Measurements from ENCODE around the gene BACH2. TPM values are rescaled to one million over a fixed set of nuclear protein-coding genes. Genes with fewer than 3 reads are reported as not detected.

The BACH2 gene
- total RNA-seq, 6 donors from 2014 or later: 3.1 to 6.8 (median 5.3) TPM

DNA sequence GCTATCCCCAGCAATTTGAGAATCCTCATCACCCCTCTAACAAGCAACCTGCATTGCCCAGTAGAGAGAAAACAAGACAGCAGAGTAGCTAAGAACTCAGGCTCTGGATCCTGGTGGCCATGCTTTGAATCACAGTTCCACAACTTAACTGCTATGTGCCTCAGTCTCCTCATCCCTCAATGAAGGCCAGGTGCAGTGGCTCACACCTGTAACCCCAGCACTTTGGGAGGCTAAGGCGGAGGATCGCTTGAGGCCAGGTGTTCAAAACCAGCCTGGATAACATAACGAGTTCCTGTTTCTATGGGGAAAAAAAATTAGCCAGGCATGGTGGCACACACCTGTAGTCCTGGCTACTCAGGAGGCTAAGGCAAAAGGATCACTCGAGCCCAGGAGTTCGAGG lies 23.7 kb downstream of the BACH2 start:
- ATAC-seq (ENCODE audit: low FRiP score in 2 of 2): no peak
- 93 to 95% methylated on average over 5 of the region's 5 CpGs for WGBS, 2 donors
- Histone ChIP-seq H3K27me3 (no peaks in the 10 kb centered on the region), H3K4me1 (no peaks in the 10 kb centered on the region), H3K9me3 (no peaks in the 10 kb centered on the region), H3K4me3 (no peak overlapping the region), H3K27ac (no peak overlapping the region), H3K36me3 (no peaks in the 10 kb centered on the region)
- TF ChIP-seq, protein P1, sequence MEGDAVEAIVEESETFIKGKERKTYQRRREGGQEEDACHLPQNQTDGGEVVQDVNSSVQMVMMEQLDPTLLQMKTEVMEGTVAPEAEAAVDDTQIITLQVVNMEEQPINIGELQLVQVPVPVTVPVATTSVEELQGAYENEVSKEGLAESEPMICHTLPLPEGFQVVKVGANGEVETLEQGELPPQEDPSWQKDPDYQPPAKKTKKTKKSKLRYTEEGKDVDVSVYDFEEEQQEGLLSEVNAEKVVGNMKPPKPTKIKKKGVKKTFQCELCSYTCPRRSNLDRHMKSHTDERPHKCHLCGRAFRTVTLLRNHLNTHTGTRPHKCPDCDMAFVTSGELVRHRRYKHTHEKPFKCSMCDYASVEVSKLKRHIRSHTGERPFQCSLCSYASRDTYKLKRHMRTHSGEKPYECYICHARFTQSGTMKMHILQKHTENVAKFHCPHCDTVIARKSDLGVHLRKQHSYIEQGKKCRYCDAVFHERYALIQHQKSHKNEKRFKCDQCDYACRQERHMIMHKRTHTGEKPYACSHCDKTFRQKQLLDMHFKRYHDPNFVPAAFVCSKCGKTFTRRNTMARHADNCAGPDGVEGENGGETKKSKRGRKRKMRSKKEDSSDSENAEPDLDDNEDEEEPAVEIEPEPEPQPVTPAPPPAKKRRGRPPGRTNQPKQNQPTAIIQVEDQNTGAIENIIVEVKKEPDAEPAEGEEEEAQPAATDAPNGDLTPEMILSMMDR (IDR thresholded peaks at IDR 0.05): no peak
- TF ChIP-seq EP300 (IDR thresholded peaks at IDR 0.05): no peak
- no peak for TF ChIP-seq POLR2AphosphoS5 (IDR thresholded peaks at IDR 0.05)
- TF ChIP-seq POLR2A (IDR thresholded peaks at IDR 0.05): no peak
- no peak for DNase-seq

DNA sequence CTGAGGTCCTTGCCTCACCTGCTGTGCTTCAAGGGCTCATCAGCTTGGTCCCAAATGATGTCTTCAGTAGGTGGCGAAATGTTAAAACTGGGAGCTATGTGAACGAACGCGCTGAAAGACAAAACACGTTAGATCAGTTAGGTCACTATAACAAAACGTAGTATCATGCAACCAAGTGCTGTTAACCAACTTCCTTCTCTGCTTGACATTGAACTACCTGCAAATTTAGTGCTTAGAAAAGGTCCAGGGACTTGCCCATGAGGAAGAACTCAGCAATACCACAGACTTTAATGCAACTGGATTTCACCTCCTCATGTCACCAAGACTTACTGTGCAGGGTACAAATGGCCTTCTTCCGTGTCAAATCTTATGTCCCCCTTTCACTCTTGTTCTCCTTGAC lies 24.8 kb downstream of the BACH2 start:
- H3K27me3 ChIP-seq: no peaks in the 10 kb centered on the region
- 60 to 78% methylated on average over 7 of the region's 7 CpGs for WGBS, 2 donors
- no peaks in the 10 kb centered on the region for H3K36me3 ChIP-seq
- TF ChIP-seq POLR2AphosphoS5 (IDR thresholded peaks at IDR 0.05): no peak
- TF ChIP-seq EP300 (IDR thresholded peaks at IDR 0.05): no peak
- TF ChIP-seq, protein P1 (IDR thresholded peaks at IDR 0.05): no peak
- TF ChIP-seq POLR2A (IDR thresholded peaks at IDR 0.05): no peak
- DNase-seq: no peak
- ATAC-seq (ENCODE audit: low FRiP score in 2 of 2): no peak
- no peaks in the 10 kb centered on the region for H3K4me1 ChIP-seq
- no peak overlapping the region for H3K4me3 ChIP-seq
- H3K9me3 ChIP-seq: no peaks in the 10 kb centered on the region
- no peak overlapping the region for H3K27ac ChIP-seq

DNA sequence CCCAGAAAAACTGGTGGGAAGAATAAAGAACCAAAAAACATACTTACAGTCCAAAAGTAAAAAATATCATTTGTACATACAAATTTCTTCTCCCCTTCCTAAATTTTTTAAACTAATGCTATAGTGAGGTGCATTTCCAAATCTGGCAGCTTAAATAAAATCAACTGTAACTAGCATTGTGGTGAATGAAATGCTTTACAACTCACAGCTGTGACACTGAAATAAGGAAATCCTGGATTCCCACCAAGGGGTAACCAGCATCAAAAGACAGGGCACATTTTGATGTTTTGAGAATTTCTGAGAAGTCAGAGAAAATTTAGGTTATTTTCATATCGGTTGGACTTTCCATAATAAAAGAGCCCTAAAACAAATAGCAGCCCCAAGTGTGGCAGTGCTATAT lies 27.3 kb downstream of the BACH2 start:
- Histone ChIP-seq H3K27me3 (no peaks in the 10 kb centered on the region), H3K4me3 (no peak overlapping the region), H3K27ac (no peak overlapping the region), H3K36me3 (no peaks in the 10 kb centered on the region), H3K4me1 (no peaks in the 10 kb centered on the region), H3K9me3 (no peaks in the 10 kb centered on the region)
- DNase-seq: no peak
- no peak for ATAC-seq (ENCODE audit: low FRiP score in 2 of 2)
- TF ChIP-seq POLR2A (IDR thresholded peaks at IDR 0.05): no peak
- no peak for TF ChIP-seq EP300 (IDR thresholded peaks at IDR 0.05)
- TF ChIP-seq, protein P1 (IDR thresholded peaks at IDR 0.05): no peak
- TF ChIP-seq POLR2AphosphoS5 (IDR thresholded peaks at IDR 0.05): no peak
- 96 to 97% methylated on average over 1 of the region's 1 CpG for WGBS, 2 donors

DNA sequence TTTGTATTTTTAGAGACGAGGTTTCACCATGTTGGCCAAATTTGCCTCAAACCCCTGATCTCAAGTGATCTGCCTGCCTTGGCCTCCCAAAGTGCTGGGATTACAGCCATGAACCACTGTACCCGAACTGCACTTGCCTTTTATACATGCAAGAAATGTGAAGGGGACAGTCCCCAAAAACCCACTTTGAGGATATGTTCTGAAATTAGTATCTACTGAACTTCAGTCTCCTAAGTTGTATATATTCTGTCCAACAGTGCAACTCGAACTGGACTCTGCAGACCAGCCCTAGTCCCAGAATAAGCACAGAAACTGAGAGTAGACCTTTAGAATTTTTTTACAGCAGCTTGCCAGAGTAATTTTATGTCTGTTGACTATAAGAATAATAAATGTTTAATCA lies 28.5 kb downstream of the BACH2 start:
- Histone ChIP-seq H3K27ac (no peak overlapping the region), H3K4me1 (no peaks in the 10 kb centered on the region), H3K4me3 (no peak overlapping the region), H3K36me3 (no peaks in the 10 kb centered on the region), H3K9me3 (no peaks in the 10 kb centered on the region), H3K27me3 (no peaks in the 10 kb centered on the region)
- ATAC-seq (ENCODE audit: low FRiP score in 2 of 2) (no peak), DNase-seq (no peak)
- TF ChIP-seq POLR2AphosphoS5 (IDR thresholded peaks at IDR 0.05): no peak
- TF ChIP-seq, protein P1 (IDR thresholded peaks at IDR 0.05): no peak
- 89 to 96% methylated on average over 3 of the region's 3 CpGs for WGBS, 2 donors

DNA sequence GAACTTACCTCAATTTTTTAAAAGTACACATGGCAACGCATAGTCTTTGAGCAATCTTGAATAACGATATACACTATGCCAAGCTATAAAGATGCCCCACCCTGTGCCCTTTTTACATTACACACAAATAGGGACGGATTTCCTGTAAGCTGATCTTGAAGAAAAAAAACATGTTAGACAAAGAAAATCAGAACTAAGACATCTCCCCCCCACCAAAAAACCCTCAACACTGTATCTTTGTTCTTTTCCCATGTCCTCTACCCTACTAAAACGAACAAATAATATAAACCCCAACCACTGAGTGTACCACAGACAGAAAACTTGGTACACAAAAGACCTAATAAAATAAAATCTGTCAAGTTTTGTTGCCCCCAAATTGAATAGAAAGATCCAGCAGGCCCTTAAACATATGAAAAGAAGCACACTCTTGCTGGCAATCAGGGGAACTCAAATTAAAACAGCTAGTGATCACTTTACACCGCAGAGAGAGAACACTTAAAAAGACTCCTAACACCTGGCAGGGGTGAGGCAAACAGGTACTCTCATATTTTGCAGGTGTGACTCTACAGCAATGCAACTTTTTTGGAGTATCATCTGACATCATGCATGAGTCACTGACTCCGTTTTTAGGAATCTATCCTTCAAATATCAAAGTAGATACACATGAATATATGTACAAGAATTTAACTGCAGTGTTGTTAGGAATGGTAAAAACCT lies 29.6 kb downstream of the BACH2 start:
- 60 to 70% methylated on average over 6 of the region's 6 CpGs for WGBS, 2 donors
- ATAC-seq (ENCODE audit: low FRiP score in 2 of 2) (no peak), DNase-seq (no peak)
- no peaks in the 10 kb centered on the region for H3K36me3 ChIP-seq
- no peak for TF ChIP-seq EP300 (IDR thresholded peaks at IDR 0.05)
- TF ChIP-seq, protein P1 (IDR thresholded peaks at IDR 0.05): no peak
- TF ChIP-seq POLR2AphosphoS5 (IDR thresholded peaks at IDR 0.05): no peak
- no peak for TF ChIP-seq POLR2A (IDR thresholded peaks at IDR 0.05)
- H3K27me3 ChIP-seq: no peaks in the 10 kb centered on the region
- no peaks in the 10 kb centered on the region for H3K9me3 ChIP-seq
- no peak overlapping the region for H3K4me3 ChIP-seq
- no peaks in the 10 kb centered on the region for H3K4me1 ChIP-seq
- H3K27ac ChIP-seq: no peak overlapping the region

Measured in upper lobe of left lung (tissue), 6 donors.